SK-N-SH treated with all-trans-retinoic acid at 6 μM for 48 hours (cell line): ENCODE results near the gene BPI.

Experiments
- OSR1 ChIP-seq: fragments of 250-450 bp; sonication (Bioruptor Pico); IDR thresholded peaks from 2 replicates; pipeline ENCODE4 v1.8.0; 2022; ENCODE audit warnings: moderate library complexity, mild to moderate bottlenecking, inconsistent platforms
- ZC3H10 ChIP-seq: fragments of 250-450 bp; sonication (Bioruptor Pico); IDR thresholded peaks from 2 replicates; pipeline ENCODE4 v1.5.1; 2021; ENCODE audit warnings: mild to moderate bottlenecking, moderate library complexity

GRCh38 chr20:38317422-38317821 is 13.5 kb downstream of the BPI start:
- no peak for TF ChIP-seq OSR1 (CRISPR knock-in tag)
- TF ChIP-seq ZC3H10 (CRISPR knock-in tag): no peak
